ENCODE measurements around the gene CLDN1. TPM values are rescaled to one million over a fixed set of nuclear protein-coding genes. Genes with fewer than 3 reads are reported as not detected.

CLDN1 gene
- total RNA-seq, 1 experiment from 2014 or later: 4.4 TPM

GRCh38 chr3:190279690-190280089, 42.6 kb downstream of the CLDN1 start (continued):
- TF ChIP-seq SOX15 (CRISPR knock-in tag; IDR thresholded peaks at IDR 0.05): no peak
- TF ChIP-seq ZNF317 (CRISPR knock-in tag; IDR thresholded peaks at IDR 0.05; ENCODE audit: borderline replicate concordance, low read depth): no peak
- TF ChIP-seq CREM (CRISPR knock-in tag; IDR thresholded peaks at IDR 0.05): no peak
- no peak for TF ChIP-seq JUN (CRISPR knock-in tag; IDR thresholded peaks at IDR 0.05)
- no peak for TF ChIP-seq TP53 (CRISPR knock-in tag; IDR thresholded peaks at IDR 0.05)
- TF ChIP-seq, protein P1, sequence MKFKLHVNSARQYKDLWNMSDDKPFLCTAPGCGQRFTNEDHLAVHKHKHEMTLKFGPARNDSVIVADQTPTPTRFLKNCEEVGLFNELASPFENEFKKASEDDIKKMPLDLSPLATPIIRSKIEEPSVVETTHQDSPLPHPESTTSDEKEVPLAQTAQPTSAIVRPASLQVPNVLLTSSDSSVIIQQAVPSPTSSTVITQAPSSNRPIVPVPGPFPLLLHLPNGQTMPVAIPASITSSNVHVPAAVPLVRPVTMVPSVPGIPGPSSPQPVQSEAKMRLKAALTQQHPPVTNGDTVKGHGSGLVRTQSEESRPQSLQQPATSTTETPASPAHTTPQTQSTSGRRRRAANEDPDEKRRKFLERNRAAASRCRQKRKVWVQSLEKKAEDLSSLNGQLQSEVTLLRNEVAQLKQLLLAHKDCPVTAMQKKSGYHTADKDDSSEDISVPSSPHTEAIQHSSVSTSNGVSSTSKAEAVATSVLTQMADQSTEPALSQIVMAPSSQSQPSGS (CRISPR knock-in tag; IDR thresholded peaks at IDR 0.05; ENCODE audit: borderline replicate concordance, low read depth): no peak
- TF ChIP-seq GRHL2 (CRISPR knock-in tag; IDR thresholded peaks at IDR 0.05; ENCODE audit: insufficient replicate concordance, severe bottlenecking): no peak

- TF ChIP-seq JUN (CRISPR knock-in tag; IDR thresholded peaks at IDR 0.05) (no peak), SOX15 (CRISPR knock-in tag; IDR thresholded peaks at IDR 0.05) (no peak), TP53 (CRISPR knock-in tag; IDR thresholded peaks at IDR 0.05) (no peak), IRF1 (CRISPR knock-in tag; IDR thresholded peaks at IDR 0.05) (no peak), MYBL2 (CRISPR knock-in tag; IDR thresholded peaks at IDR 0.05) (no peak), CREB1 (CRISPR knock-in tag; IDR thresholded peaks at IDR 0.05) (no peak), SMAD4 (CRISPR knock-in tag; IDR thresholded peaks at IDR 0.05) (no peak), ZNF671 (CRISPR knock-in tag; IDR thresholded peaks at IDR 0.05) (no peak), RELA (CRISPR knock-in tag; IDR thresholded peaks at IDR 0.05; ENCODE audit: borderline replicate concordance) (no peak), GABPB1 (CRISPR knock-in tag; IDR thresholded peaks at IDR 0.05) (no peak), TEAD4 (CRISPR knock-in tag; IDR thresholded peaks at IDR 0.05) (no peak), TCF7 (CRISPR knock-in tag; IDR thresholded peaks at IDR 0.05; ENCODE audit: low read depth) (no peak)
- TF ChIP-seq, protein P2, sequence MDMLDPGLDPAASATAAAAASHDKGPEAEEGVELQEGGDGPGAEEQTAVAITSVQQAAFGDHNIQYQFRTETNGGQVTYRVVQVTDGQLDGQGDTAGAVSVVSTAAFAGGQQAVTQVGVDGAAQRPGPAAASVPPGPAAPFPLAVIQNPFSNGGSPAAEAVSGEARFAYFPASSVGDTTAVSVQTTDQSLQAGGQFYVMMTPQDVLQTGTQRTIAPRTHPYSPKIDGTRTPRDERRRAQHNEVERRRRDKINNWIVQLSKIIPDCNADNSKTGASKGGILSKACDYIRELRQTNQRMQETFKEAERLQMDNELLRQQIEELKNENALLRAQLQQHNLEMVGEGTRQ (CRISPR knock-in tag; IDR thresholded peaks at IDR 0.05): no peak
- ChIA-PET POLR2A (interaction anchor here (0.5 kb wide), 1 partner anchor 41 kb away, joined by 4 read pairs; no protein-coding TSS in a partner anchor), CTCF (no interaction called here)
- no peaks in the 10 kb centered on the region for H3K36me3 Mint-ChIP-seq
- no peaks in the 10 kb centered on the region; the same call in 1 of the 2 replicates for H3K9me3 Mint-ChIP-seq
- no peaks in the 10 kb centered on the region; the same call in 1 of the 2 replicates for H3K27me3 Mint-ChIP-seq (ENCODE audit: low read depth)
- no peak overlapping the region for H3K4me3 Mint-ChIP-seq
- no peak for DNase-seq (ENCODE audit: low spot score)
- no peak overlapping the region for H3K27ac Mint-ChIP-seq
- ATAC-seq: no peak
- H3K4me1 Mint-ChIP-seq: no peaks in the 10 kb centered on the region
Measured at GRCh38 chr3:190272747-190273146, 49.5 kb downstream of the CLDN1 start.

DNA sequence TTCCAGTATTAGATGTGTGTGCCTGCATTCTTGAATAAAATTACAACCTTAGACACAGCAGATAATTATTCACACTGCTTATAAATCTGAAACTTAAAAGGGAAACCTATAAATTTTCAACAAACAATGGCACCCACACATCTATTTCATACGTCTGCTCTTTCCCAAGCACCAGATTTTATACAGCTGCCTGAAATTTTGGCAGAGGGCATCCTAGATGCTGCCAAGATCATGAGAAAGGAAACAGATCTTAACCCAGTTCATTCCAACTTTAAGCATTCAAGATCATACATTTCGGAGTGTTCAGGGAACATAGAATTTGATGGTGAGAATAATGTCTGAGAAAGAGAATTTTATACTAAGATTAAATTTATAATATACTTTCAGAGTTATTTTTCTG, 53.1 kb downstream of the CLDN1 start:
- Mint-ChIP-seq H3K4me1 (no peaks in the 10 kb centered on the region), H3K9me3 (no peaks in the 10 kb centered on the region; the same call in 1 of the 2 replicates), H3K4me3 (no peak overlapping the region), H3K36me3 (no peaks in the 10 kb centered on the region), H3K27ac (no peak overlapping the region), H3K27me3 (ENCODE audit: low read depth) (no peaks in the 10 kb centered on the region)
- ChIA-PET POLR2A (no interaction called here), CTCF (no interaction called here)
- DNase-seq (ENCODE audit: low spot score): no peak
- no peak for ATAC-seq
- no peak for TF ChIP-seq ZMAT4 (CRISPR knock-in tag; IDR thresholded peaks at IDR 0.05)
- no peak for TF ChIP-seq PRDM15 (CRISPR knock-in tag; IDR thresholded peaks at IDR 0.05)
- no peak for TF ChIP-seq MLX (CRISPR knock-in tag; IDR thresholded peaks at IDR 0.05)
- TF ChIP-seq ERG (CRISPR knock-in tag; IDR thresholded peaks at IDR 0.05): no peak
- TF ChIP-seq RELA (CRISPR knock-in tag; IDR thresholded peaks at IDR 0.05; ENCODE audit: borderline replicate concordance): no peak
- TF ChIP-seq MYBL2 (CRISPR knock-in tag; IDR thresholded peaks at IDR 0.05): no peak
- TF ChIP-seq PRRX2 (CRISPR knock-in tag; IDR thresholded peaks at IDR 0.05): no peak
- TF ChIP-seq RORB (CRISPR knock-in tag; IDR thresholded peaks at IDR 0.05): no peak
- TF ChIP-seq NFE2L1 (CRISPR knock-in tag; IDR thresholded peaks at IDR 0.05): no peak
- no peak for TF ChIP-seq FOXJ3 (CRISPR knock-in tag; IDR thresholded peaks at IDR 0.05; ENCODE audit: borderline replicate concordance)

Data from WTC11 (cell line).